AG09309 (cell line): ENCODE data around the gene DDX31.

Source experiments
- DNase-seq: peaks from one replicate; pipeline ENCODE4 v3.0.0-alpha.2; 2010; ENCODE audit warnings: low read depth
- H3K4me3 ChIP-seq: 2 replicates; pipeline ENCODE4 v1.5.1; 2011; ENCODE audit warnings: mild to moderate bottlenecking, low read depth, low read length, moderate library complexity; ENCODE audit not compliant: control insufficient read depth
- TF ChIP-seq, protein P1 (sequence below): IDR thresholded peaks from 2 replicates; pipeline ENCODE4 v1.5.1; 2011; ENCODE audit warnings: mild to moderate bottlenecking, low read depth, low read length, inconsistent platforms; ENCODE audit not compliant: insufficient read depth, control insufficient read depth; ENCODE audit errors: missing control alignments

DDX31 gene

DNA sequence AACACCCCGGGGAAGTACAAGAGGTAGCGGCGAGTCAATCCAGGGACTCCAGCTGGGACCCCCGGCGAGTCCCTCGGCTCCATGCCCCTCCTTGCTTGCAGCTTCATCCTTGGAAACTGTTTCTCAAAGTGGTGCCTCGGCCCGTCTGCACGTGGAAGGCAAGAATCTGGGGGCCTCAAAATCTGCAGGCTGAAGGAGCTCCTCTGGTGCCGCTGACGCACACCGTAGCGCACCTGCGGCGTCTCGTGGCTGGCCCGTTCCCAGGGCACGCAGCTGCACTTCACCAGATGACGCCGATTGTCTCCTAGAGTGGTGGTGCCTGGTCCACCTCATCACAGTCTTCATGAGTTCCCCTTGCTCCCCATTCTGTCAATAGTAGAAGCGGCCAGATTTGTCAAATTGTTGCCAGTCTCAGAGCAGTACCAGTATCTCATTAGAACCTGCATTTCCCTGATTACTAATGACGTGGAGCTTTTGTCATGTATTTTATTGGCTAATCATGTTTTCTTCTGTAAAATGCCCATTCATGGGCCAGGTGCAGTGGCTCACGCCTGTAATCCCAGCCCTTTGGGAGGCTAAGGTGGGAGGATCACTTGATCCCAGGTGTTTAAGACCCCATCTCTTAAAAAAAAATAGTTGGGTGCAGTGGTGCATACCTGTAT, 39.1 kb upstream of the DDX31 start:
- DNase-seq, result no peak
- TF ChIP-seq, protein P1, sequence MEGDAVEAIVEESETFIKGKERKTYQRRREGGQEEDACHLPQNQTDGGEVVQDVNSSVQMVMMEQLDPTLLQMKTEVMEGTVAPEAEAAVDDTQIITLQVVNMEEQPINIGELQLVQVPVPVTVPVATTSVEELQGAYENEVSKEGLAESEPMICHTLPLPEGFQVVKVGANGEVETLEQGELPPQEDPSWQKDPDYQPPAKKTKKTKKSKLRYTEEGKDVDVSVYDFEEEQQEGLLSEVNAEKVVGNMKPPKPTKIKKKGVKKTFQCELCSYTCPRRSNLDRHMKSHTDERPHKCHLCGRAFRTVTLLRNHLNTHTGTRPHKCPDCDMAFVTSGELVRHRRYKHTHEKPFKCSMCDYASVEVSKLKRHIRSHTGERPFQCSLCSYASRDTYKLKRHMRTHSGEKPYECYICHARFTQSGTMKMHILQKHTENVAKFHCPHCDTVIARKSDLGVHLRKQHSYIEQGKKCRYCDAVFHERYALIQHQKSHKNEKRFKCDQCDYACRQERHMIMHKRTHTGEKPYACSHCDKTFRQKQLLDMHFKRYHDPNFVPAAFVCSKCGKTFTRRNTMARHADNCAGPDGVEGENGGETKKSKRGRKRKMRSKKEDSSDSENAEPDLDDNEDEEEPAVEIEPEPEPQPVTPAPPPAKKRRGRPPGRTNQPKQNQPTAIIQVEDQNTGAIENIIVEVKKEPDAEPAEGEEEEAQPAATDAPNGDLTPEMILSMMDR, result no peak
- H3K4me3 ChIP-seq, result no peak overlapping the region

DNA sequence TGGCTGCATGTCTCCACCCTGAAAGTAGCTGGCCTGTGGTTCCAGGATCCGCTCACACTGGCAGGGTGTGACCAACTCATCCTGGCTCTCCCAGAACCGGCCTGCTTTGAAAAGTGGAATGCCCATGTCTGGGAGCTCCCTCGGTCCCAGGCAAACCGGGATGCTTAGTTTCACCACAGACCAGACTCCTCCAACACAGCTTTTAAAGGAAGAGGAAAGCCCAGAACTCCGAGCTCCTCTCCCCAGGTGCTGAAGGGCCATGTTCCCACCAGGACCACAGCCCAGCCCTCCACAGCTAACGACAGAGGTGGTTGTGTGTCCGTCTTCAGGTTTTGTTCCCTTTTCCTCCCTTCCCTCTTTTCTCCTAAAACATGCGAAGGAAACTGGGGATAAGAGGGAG, 38.5 kb upstream of the DDX31 start:
- TF ChIP-seq, protein P1, result no peak
- DNase-seq, result no peak
- H3K4me3 ChIP-seq, result no peak overlapping the region

DNA sequence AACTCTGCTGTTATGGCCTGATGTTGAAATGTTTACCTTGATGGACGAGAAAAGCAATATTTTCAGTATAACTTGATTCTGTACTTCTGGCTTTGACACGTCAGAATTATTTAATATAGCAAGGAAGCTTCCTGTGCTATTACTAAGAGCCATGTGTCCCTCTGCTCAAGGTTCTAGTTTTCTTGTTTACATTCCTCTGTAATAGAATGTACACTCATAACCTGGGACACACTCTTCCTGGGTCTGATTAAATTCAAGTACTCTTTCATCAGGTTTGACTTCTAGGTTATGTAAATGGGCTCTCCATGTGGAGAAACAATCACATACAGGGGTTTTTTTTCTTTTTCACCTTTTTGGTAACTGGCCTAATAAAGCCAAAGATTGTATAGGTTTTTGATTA, 33.6 kb upstream of the DDX31 start:
- DNase-seq, result no peak
- TF ChIP-seq, protein P1, result no peak
- H3K4me3 ChIP-seq, result no peak overlapping the region

DNA sequence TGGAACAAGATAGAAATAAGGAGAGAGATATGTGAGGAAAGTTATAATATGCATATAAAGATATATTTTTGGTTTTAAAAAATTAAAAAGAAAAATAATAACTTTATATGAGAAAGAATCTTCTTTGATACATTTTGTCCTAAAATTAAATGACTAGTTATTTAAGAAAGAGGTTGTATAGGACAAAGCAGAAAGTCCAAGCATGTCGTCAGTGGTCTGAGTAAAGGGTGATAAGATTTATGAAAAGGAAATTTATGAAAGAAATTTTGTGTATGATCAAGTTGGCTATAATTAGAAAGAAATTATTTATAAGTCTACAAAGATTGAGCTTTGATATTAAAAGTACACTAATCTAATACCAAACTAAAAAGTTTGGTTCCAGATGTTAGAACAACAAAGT, 32.5 kb upstream of the DDX31 start:
- H3K4me3 ChIP-seq, result no peak overlapping the region
- TF ChIP-seq, protein P1, result no peak
- no peak for DNase-seq

DNA sequence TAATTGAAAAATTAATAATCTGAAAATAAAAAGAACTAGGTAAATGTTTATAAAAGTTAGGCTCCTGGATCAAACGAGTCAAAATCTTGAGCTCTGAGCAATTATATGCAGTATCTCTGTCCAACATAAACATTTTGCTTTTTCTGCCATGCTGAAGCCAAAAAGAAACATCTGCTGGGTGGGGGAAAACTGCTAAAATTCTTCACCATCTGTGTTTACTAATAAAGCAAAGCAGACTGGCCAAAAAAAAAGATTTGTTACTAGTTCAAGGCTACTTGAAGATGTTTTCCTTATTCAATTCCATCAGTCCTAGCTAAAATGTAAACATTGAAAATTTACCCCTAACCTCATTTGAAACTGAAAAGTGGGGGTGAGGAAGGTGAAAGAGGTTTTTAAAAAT, 30.2 kb upstream of the DDX31 start:
- TF ChIP-seq, protein P1, result no peak
- no peak for DNase-seq

DNA sequence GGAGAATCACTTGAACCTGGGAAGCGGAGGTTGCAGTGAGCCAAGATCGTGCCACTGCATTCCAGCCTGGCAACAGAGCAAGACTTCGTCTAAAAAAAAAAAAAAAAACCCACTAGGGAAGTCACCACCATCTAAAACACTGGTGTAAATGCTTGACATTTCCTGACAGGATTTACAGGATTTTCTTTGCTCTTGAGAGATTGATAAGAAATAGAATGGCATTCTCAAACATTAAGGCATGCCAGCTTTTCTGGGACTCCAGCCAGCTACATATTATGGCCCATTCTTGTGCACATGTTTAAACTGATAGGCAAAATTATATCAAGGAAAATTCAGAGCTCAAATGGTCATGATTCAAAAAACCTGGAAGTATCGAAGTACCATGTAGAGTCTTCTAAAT, 29.2 kb upstream of the DDX31 start:
- TF ChIP-seq, protein P1, result no peak
- DNase-seq, result no peak
- no peak overlapping the region for H3K4me3 ChIP-seq

More for the DNA sequence above, 30.2 kb upstream of the DDX31 start:
- H3K4me3 ChIP-seq, result no peak overlapping the region
